ENCODE measurements around the gene MUC15. TPM values are rescaled to one million over a fixed set of nuclear protein-coding genes. Genes with fewer than 3 reads are reported as not detected.

The MUC15 gene
- total RNA-seq, 1 donor from 2014 or later, result not detected

- no peak for DNase-seq (ENCODE audit: low spot score)
- Mint-ChIP-seq H3K27me3 (ENCODE audit: unreplicated experiment) (no peaks in the 10 kb centered on the region), H3K9me3 (ENCODE audit: unreplicated experiment) (no peaks in the 10 kb centered on the region), H3K4me1 (ENCODE audit: unreplicated experiment) (no peaks in the 10 kb centered on the region), H3K27ac (ENCODE audit: unreplicated experiment) (no peak overlapping the region), H3K36me3 (ENCODE audit: low read depth, unreplicated experiment) (no peaks in the 10 kb centered on the region), H3K4me3 (ENCODE audit: unreplicated experiment) (no peak overlapping the region)
- no peak for TF ChIP-seq CTCF (IDR thresholded peaks at IDR 0.05; ENCODE audit: unreplicated experiment)
Observed at GRCh38 chr11:26549176-26549575, 22.9 kb downstream of the MUC15 start.

GRCh38 chr11:26541870-26542269, 30.2 kb downstream of the MUC15 start:
- no peak for TF ChIP-seq CTCF (IDR thresholded peaks at IDR 0.05; ENCODE audit: unreplicated experiment)
- no peak for DNase-seq (ENCODE audit: low spot score)
- Mint-ChIP-seq H3K9me3 (ENCODE audit: unreplicated experiment) (no peaks in the 10 kb centered on the region), H3K36me3 (ENCODE audit: low read depth, unreplicated experiment) (no peaks in the 10 kb centered on the region), H3K4me1 (ENCODE audit: unreplicated experiment) (peaks cover 2% of the 10 kb centered on the region), H3K27ac (ENCODE audit: unreplicated experiment) (no peak overlapping the region), H3K4me3 (ENCODE audit: unreplicated experiment) (no peak overlapping the region), H3K27me3 (ENCODE audit: unreplicated experiment) (peaks cover 2% of the 10 kb centered on the region)

- peaks cover 2% of the 10 kb centered on the region for H3K4me1 Mint-ChIP-seq (ENCODE audit: unreplicated experiment)
- DNase-seq (ENCODE audit: low spot score), result no peak
- no peak for TF ChIP-seq CTCF (IDR thresholded peaks at IDR 0.05; ENCODE audit: unreplicated experiment)
- no peaks in the 10 kb centered on the region for H3K36me3 Mint-ChIP-seq (ENCODE audit: low read depth, unreplicated experiment)
- H3K27ac Mint-ChIP-seq (ENCODE audit: unreplicated experiment), result no peak overlapping the region
- no peaks in the 10 kb centered on the region for H3K9me3 Mint-ChIP-seq (ENCODE audit: unreplicated experiment)
- H3K4me3 Mint-ChIP-seq (ENCODE audit: unreplicated experiment), result no peak overlapping the region
- peaks cover 2% of the 10 kb centered on the region for H3K27me3 Mint-ChIP-seq (ENCODE audit: unreplicated experiment)
Observed at GRCh38 chr11:26539517-26539916, 32.5 kb downstream of the MUC15 start.

GRCh38 chr11:26537341-26537740, 34.7 kb downstream of the MUC15 start:
- H3K27me3 Mint-ChIP-seq (ENCODE audit: unreplicated experiment), result peaks cover 2% of the 10 kb centered on the region
- no peak for TF ChIP-seq CTCF (IDR thresholded peaks at IDR 0.05; ENCODE audit: unreplicated experiment)
- peaks cover 2% of the 10 kb centered on the region for H3K4me1 Mint-ChIP-seq (ENCODE audit: unreplicated experiment)
- H3K27ac Mint-ChIP-seq (ENCODE audit: unreplicated experiment), result no peak overlapping the region
- H3K4me3 Mint-ChIP-seq (ENCODE audit: unreplicated experiment), result no peak overlapping the region
- no peak for DNase-seq (ENCODE audit: low spot score)
- no peaks in the 10 kb centered on the region for H3K9me3 Mint-ChIP-seq (ENCODE audit: unreplicated experiment)
- no peaks in the 10 kb centered on the region for H3K36me3 Mint-ChIP-seq (ENCODE audit: low read depth, unreplicated experiment)

GRCh38 chr11:26527685-26528084, 44.4 kb downstream of the MUC15 start:
- TF ChIP-seq CTCF (IDR thresholded peaks at IDR 0.05; ENCODE audit: unreplicated experiment), result no peak
- Mint-ChIP-seq H3K4me3 (ENCODE audit: unreplicated experiment) (no peak overlapping the region), H3K27me3 (ENCODE audit: unreplicated experiment) (peaks cover 2% of the 10 kb centered on the region), H3K36me3 (ENCODE audit: low read depth, unreplicated experiment) (no peaks in the 10 kb centered on the region), H3K9me3 (ENCODE audit: unreplicated experiment) (no peaks in the 10 kb centered on the region), H3K27ac (ENCODE audit: unreplicated experiment) (no peak overlapping the region), H3K4me1 (ENCODE audit: unreplicated experiment) (no peaks in the 10 kb centered on the region)
- DNase-seq (ENCODE audit: low spot score), result no peak
